ENCODE data around the gene PRKCB.

DNA sequence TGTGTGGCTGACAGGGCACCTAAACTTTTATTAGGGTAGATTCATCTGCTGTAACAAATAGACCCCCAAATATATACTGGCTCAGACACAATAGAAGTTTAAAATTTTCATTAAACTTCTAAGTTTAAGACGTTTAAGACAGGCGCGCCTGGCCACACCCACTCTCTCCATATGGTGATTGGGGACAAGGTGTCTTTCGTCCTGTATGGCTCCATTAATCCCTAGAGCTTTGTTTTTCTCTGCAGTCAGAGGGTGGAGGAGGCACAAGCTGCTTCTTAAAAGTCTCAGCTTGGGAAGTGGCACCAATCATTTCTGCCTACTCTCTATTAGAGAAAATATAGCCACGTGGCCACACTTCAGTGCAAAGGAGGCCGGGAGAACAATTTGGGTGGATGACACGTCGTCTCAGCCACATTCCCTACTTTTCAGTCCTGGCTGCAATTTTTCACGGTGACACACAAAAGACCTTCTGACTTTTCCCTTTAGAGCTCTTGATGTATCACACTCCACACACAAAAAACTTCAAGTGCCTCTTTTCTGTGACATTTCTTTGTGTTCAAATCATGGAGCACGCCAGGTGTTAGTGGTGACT is 294.8 kb downstream of the PRKCB start:
- TF ChIP-seq, protein P1, sequence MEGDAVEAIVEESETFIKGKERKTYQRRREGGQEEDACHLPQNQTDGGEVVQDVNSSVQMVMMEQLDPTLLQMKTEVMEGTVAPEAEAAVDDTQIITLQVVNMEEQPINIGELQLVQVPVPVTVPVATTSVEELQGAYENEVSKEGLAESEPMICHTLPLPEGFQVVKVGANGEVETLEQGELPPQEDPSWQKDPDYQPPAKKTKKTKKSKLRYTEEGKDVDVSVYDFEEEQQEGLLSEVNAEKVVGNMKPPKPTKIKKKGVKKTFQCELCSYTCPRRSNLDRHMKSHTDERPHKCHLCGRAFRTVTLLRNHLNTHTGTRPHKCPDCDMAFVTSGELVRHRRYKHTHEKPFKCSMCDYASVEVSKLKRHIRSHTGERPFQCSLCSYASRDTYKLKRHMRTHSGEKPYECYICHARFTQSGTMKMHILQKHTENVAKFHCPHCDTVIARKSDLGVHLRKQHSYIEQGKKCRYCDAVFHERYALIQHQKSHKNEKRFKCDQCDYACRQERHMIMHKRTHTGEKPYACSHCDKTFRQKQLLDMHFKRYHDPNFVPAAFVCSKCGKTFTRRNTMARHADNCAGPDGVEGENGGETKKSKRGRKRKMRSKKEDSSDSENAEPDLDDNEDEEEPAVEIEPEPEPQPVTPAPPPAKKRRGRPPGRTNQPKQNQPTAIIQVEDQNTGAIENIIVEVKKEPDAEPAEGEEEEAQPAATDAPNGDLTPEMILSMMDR (conservative IDR thresholded peaks at IDR 0.05; ENCODE audit: low read length), result no peak
- no peak for TF ChIP-seq EZH2phosphoT487 (IDR thresholded peaks at IDR 0.05; ENCODE audit: borderline replicate concordance)
